Myocyte (in vitro differentiated cells): ENCODE data around the gene CPA1. TPM values are rescaled to one million over a fixed set of nuclear protein-coding genes. Genes with fewer than 3 reads are reported as not detected.
A peak's percentile ranks its signal among the peaks of the same experiment; 100 is the strongest.

ENCODE experiments used
- DNase-seq: peaks from one replicate; pipeline ENCODE4 v3.0.0-alpha.2; 2012; ENCODE audit warnings: low read depth
- total RNA-seq: library from RNA; depleted of rRNA; stranded (reverse); fragments of >200 nt; gene quantifications from 2 replicates; pipeline ENCODE4 v1.2.3, GENCODE V29; 2014

Gene CPA1
- total RNA-seq, 1 donor from 2014 or later: 1.3 TPM

GRCh38 chr7:130423501-130424037 is 43.3 kb downstream of the CPA1 start:
- no peak for DNase-seq

GRCh38 chr7:130425796-130426195 is 45.5 kb downstream of the CPA1 start:
- DNase-seq: no peak

- no peak for DNase-seq
These were observed 46.3 kb downstream of the CPA1 start for GRCh38 chr7:130426564-130426963.

GRCh38 chr7:130429019-130429418 is 48.7 kb downstream of the CPA1 start:
- DNase-seq: no peak

- DNase-seq: no peak
These were observed 49.8 kb downstream of the CPA1 start for GRCh38 chr7:130430115-130430514.

GRCh38 chr7:130430841-130431666 is 50.8 kb downstream of the CPA1 start:
- peak; percentile 80 for DNase-seq

GRCh38 chr7:130432886-130433285 is 52.6 kb downstream of the CPA1 start:
- peak; percentile 23 for DNase-seq

GRCh38 chr7:130433301-130433700 is 53.0 kb downstream of the CPA1 start:
- no peak for DNase-seq

- no peak for DNase-seq
These were observed 55.1 kb downstream of the CPA1 start for GRCh38 chr7:130435311-130435854.

- DNase-seq: no peak
These were observed 56.0 kb downstream of the CPA1 start for GRCh38 chr7:130436253-130436652.

Other genes with a start within 250 kb of the CPA1 start
- gene TMEM209, start 175.1 kb upstream of the CPA1 start, total RNA-seq: 17.2 and 20.2 TPM in 2 replicates
- gene SSMEM1, start 172.6 kb upstream of the CPA1 start, total RNA-seq: not detected in 2 replicates
- gene CPA2, start 113.6 kb upstream of the CPA1 start, total RNA-seq: not detected in 2 replicates
- 4.0 and 5.7 TPM in 2 replicates for gene CPA4, start 87.3 kb upstream of the CPA1 start, total RNA-seq
- 0.16 and 0.21 TPM in 2 replicates for gene CPA5, start 35.7 kb upstream of the CPA1 start, total RNA-seq
- 10.6 and 12.0 TPM in 2 replicates for gene CEP41, start 60.5 kb downstream of the CPA1 start, total RNA-seq
- 129 and 151 TPM in 2 replicates for gene MEST, start 111.6 kb downstream of the CPA1 start, total RNA-seq